Neutrophil (primary cell): ENCODE results near the gene HIPK2.
A peak's percentile ranks its signal among the peaks of the same experiment; 100 is the strongest.

Experiments used
- H3K27ac ChIP-seq: fragments of 200-600 bp; sonication (generic); 2 replicates; pipeline ENCODE4 v1.5.1; 2016; ENCODE audit warnings: mild to moderate bottlenecking, moderate library complexity
- H3K27me3 ChIP-seq: fragments of 200-600 bp; sonication (generic); 2 replicates; pipeline ENCODE4 v1.6.0; 2016; ENCODE audit warnings: mild to moderate bottlenecking
- H3K36me3 ChIP-seq: fragments of 200-600 bp; sonication (generic); 2 replicates; pipeline ENCODE4 v1.5.1; 2017
- H3K4me1 ChIP-seq, 2 experiments: fragments of 200-600 bp in 1 of 2; sonication (generic) in 1 of 2; 1 replicate in 1 of 2; 2 replicates in 1 of 2; pipeline versions ENCODE4 v1.5.1 to v1.6.1; 2013 to 2016; ENCODE audit warnings: low read depth in 1 of 2, low read length in 1 of 2, mild to moderate bottlenecking in 1 of 2, moderate library complexity in 1 of 2; ENCODE audit not compliant: control insufficient read depth in 1 of 2, insufficient read depth in 1 of 2
- H3K4me3 ChIP-seq, 2 experiments: fragments of 200-600 bp in 1 of 2; sonication (generic) in 1 of 2; 1 replicate in 1 of 2; 2 replicates in 1 of 2; pipeline ENCODE4 v1.5.1; 2013 to 2016; ENCODE audit warnings: low read depth in 1 of 2, low read length in 1 of 2, mild to moderate bottlenecking in 1 of 2, moderate library complexity in 1 of 2
- H3K9me3 ChIP-seq: fragments of 200-600 bp; sonication (generic); 2 replicates; pipeline ENCODE4 v1.5.1; 2016
- TF ChIP-seq, protein P1 (sequence below): fragments of 200-600 bp; sonication (generic); IDR thresholded peaks from 2 replicates; pipeline ENCODE4 v1.5.1; 2016; ENCODE audit warnings: antibody characterized with exemption

Gene HIPK2

DNA sequence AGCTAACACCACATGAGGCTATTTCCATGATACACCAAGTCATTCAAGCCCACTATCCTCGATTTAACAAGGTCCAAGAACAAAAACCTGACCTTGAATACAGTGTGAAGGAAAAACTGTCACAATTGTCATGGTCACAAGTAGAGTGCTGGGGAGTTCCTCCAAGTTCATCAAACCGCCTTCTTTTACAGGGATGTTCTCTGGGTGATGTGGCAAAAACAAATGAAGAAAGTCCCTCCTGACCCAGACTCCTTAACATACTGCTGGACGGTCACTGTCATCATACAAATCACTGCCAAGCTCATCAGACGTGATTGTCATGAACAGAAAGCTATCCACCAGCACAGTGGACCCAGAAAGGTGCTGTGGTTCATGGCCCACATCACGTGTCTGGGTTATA is 28.9 kb downstream of the HIPK2 start:
- Histone ChIP-seq H3K36me3 (no peaks in the 10 kb centered on the region), H3K4me1 (peaks cover 52 to 79% of the 10 kb centered on the region in 2 experiments), H3K4me3 (no peak overlapping the region), H3K27me3 (no peaks in the 10 kb centered on the region), H3K27ac (peak overlapping the region; percentile 59), H3K9me3 (no peaks in the 10 kb centered on the region)
- TF ChIP-seq, protein P1, sequence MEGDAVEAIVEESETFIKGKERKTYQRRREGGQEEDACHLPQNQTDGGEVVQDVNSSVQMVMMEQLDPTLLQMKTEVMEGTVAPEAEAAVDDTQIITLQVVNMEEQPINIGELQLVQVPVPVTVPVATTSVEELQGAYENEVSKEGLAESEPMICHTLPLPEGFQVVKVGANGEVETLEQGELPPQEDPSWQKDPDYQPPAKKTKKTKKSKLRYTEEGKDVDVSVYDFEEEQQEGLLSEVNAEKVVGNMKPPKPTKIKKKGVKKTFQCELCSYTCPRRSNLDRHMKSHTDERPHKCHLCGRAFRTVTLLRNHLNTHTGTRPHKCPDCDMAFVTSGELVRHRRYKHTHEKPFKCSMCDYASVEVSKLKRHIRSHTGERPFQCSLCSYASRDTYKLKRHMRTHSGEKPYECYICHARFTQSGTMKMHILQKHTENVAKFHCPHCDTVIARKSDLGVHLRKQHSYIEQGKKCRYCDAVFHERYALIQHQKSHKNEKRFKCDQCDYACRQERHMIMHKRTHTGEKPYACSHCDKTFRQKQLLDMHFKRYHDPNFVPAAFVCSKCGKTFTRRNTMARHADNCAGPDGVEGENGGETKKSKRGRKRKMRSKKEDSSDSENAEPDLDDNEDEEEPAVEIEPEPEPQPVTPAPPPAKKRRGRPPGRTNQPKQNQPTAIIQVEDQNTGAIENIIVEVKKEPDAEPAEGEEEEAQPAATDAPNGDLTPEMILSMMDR = no peak

DNA sequence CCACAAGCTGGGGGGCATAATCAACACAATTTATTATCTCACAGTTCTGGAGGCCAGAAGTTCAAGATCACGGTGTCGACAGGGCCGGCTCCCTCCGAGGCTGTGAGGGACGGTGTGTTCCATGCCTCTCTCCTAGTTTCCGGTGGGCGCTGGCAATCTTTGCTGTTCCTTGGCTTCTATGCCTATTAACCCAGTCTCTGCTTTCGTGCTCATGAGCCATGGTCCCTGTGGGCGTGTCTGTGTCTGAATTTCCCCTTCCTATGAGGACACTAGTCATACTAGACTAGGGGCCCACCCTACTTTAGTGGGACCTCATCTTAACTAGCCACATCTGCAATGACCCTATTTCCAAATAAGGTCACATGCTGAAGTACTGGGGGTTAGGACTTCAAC is 29.4 kb downstream of the HIPK2 start:
- Histone ChIP-seq H3K9me3 (no peaks in the 10 kb centered on the region), H3K27ac (peak overlapping the region; percentile 59), H3K4me3 (no peak overlapping the region), H3K4me1 (peaks cover 58 to 85% of the 10 kb centered on the region in 2 experiments), H3K27me3 (no peaks in the 10 kb centered on the region), H3K36me3 (no peaks in the 10 kb centered on the region)
- TF ChIP-seq, protein P1 = no peak

DNA sequence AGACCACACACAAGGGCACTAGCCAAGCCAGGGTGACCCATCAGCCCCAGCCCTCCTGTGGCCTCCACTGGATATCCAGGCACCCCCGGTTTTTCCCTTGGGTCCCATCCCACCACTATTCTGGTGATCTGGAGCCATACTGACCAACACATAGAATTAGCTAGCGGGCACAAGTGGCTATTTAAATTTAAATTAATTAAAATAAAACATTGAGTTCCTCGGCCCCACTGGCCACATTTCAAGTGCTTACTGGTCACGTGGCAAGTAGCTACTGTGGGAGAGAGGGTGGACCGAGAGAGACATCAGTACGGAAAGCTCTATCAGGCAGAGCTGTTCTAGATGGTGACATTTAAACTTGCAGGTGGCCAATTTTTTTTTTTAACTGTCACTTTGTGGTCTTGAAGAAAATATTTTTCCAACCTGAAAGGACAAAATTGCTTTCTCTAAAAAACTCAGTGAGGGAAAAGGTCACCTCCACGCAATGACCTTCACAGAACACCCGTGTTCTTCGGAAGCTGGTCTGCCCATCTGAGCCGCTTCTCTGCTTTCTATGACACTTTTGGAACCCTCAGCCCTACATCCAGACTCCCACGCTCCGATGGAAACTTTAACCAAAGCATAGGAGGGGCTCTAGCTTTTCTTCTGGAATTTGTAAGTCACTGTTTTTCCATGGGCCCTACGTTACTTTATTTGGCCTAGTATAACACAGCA is 30.0 kb downstream of the HIPK2 start:
- Histone ChIP-seq H3K4me1 (peaks cover 63 to 86% of the 10 kb centered on the region in 2 experiments), H3K4me3 (no peak overlapping the region), H3K9me3 (no peaks in the 10 kb centered on the region), H3K27me3 (no peaks in the 10 kb centered on the region), H3K36me3 (no peaks in the 10 kb centered on the region), H3K27ac (peak overlapping the region; percentile 59)
- TF ChIP-seq, protein P1 = no peak

GRCh38 chr7:139746652-139747051 is 31.1 kb downstream of the HIPK2 start:
- no peaks in the 10 kb centered on the region for H3K27me3 ChIP-seq
- peaks cover 60 to 80% of the 10 kb centered on the region in 2 experiments for H3K4me1 ChIP-seq
- TF ChIP-seq, protein P1 = no peak
- H3K36me3 ChIP-seq = no peaks in the 10 kb centered on the region
- no peak overlapping the region for H3K4me3 ChIP-seq
- H3K27ac ChIP-seq = peak overlapping the region; percentile 72
- no peaks in the 10 kb centered on the region for H3K9me3 ChIP-seq

GRCh38 chr7:139745678-139746143 is 32.1 kb downstream of the HIPK2 start:
- no peaks in the 10 kb centered on the region for H3K9me3 ChIP-seq
- peak overlapping the region; percentile 15 to 24 for H3K4me3 ChIP-seq
- no peaks in the 10 kb centered on the region for H3K27me3 ChIP-seq
- peak overlapping the region; percentile 72 for H3K27ac ChIP-seq
- TF ChIP-seq, protein P1 = no peak
- H3K4me1 ChIP-seq = peaks cover 60 to 75% of the 10 kb centered on the region in 2 experiments
- no peaks in the 10 kb centered on the region for H3K36me3 ChIP-seq
